ENCODE results near the gene ARID4A.
"Not testable (repeated sequence)": the region's sequence is repeated elsewhere in the genome, so short reads cannot be mapped to it uniquely, and the experiment has no call there.

ARID4A gene

DNA sequence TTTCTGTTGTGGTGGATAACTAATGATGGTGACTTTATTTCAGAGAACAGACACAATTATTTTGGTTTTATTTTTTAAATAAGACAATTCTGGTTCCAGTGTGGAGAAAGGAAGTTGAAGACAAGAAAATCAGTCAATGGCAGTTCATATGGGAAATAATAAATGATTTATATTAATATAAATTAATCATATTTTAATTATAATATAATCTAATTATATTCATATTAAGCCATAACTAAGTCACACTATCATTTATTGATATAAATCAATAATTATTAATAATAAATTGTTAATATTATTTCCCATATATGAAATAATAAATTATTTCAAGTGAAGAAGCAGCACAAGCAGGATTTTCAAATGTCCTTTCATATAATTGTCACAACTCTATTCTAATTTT, 100.1 kb downstream of the ARID4A start:
- no peak for DNase-seq (ENCODE audit: low spot score)
- no peak for TF ChIP-seq CTCF (IDR thresholded peaks at IDR 0.05; ENCODE audit: borderline replicate concordance, control extremely low read depth, extremely low read depth, insufficient read depth, missing control alignments)
- in situ Hi-C loops (cut with MboI; ENCODE audit: low sequenced_read_pairs, unreplicated experiment) = no loop called here

GRCh38 chr14:58398895-58399294, 100.5 kb downstream of the ARID4A start:
- DNase-seq (ENCODE audit: low spot score) = no peak
- in situ Hi-C loops (cut with MboI; ENCODE audit: low sequenced_read_pairs, unreplicated experiment) = no loop called here
- TF ChIP-seq CTCF (IDR thresholded peaks at IDR 0.05; ENCODE audit: borderline replicate concordance, control extremely low read depth, extremely low read depth, insufficient read depth, missing control alignments) = no peak

GRCh38 chr14:58401587-58401986, 103.2 kb downstream of the ARID4A start:
- no peak for DNase-seq (ENCODE audit: low spot score)
- in situ Hi-C loops (cut with MboI; ENCODE audit: low sequenced_read_pairs, unreplicated experiment) = no loop called here
- TF ChIP-seq CTCF (IDR thresholded peaks at IDR 0.05; ENCODE audit: borderline replicate concordance, control extremely low read depth, extremely low read depth, insufficient read depth, missing control alignments) = no peak

DNA sequence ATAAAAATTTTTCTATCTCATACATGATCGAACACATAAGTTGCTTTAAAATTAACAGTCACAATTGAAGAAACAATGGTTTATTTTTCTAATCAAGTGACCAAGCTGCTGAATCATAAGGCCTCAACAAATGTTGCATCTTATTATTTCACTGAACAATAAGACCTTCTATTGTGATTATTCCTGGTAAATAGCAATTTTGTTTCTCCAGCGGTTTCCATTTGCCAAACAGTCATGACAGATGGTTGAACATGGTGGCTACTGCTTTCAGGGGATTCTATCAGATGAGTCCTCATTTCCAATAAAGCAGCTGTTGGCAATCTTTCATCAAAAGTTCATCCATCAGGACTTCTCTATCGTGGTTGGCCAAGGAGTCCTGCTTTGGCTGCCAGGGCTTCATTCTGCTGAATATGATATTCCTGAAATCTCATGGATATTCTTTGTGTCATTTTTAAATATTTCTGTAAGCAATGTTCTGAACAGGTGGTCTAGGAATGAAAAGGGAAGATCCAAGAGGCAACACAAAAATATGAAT, 110.4 kb downstream of the ARID4A start:
- DNase-seq (ENCODE audit: low spot score) = no peak
- in situ Hi-C loops (cut with MboI; ENCODE audit: low sequenced_read_pairs, unreplicated experiment) = no loop called here
- no peak for TF ChIP-seq CTCF (IDR thresholded peaks at IDR 0.05; ENCODE audit: borderline replicate concordance, control extremely low read depth, extremely low read depth, insufficient read depth, missing control alignments)

GRCh38 chr14:58414845-58415244, 116.5 kb downstream of the ARID4A start:
- no peak for TF ChIP-seq CTCF (IDR thresholded peaks at IDR 0.05; ENCODE audit: borderline replicate concordance, control extremely low read depth, extremely low read depth, insufficient read depth, missing control alignments)
- no peak for DNase-seq (ENCODE audit: low spot score)
- in situ Hi-C loops (cut with MboI; ENCODE audit: low sequenced_read_pairs, unreplicated experiment) = no loop called here

GRCh38 chr14:58415636-58416547, 117.5 kb downstream of the ARID4A start:
- no peak for TF ChIP-seq CTCF (IDR thresholded peaks at IDR 0.05; ENCODE audit: borderline replicate concordance, control extremely low read depth, extremely low read depth, insufficient read depth, missing control alignments)
- in situ Hi-C loops (cut with MboI; ENCODE audit: low sequenced_read_pairs, unreplicated experiment) = no loop called here
- no peak for DNase-seq (ENCODE audit: low spot score)

- DNase-seq (ENCODE audit: low spot score); in situ Hi-C loops (cut with MboI; ENCODE audit: low sequenced_read_pairs, unreplicated experiment): not testable (repeated sequence)
These were observed 118.6 kb downstream of the ARID4A start for GRCh38 chr14:58416934-58417333.
